NT2/D1 (cell line): ENCODE data around the gene SLC5A9.

Experiments
- SUZ12 ChIP-seq: IDR thresholded peaks from 2 replicates; pipeline ENCODE4 v1.6.1; 2011; ENCODE audit not compliant: insufficient read length, insufficient read depth; ENCODE audit errors: extremely low read depth
- YY1 ChIP-seq: IDR thresholded peaks from 2 replicates; pipeline ENCODE4 v1.6.1; 2011; ENCODE audit not compliant: insufficient read length, insufficient read depth
- ZNF274 ChIP-seq: IDR thresholded peaks from 2 replicates; pipeline ENCODE4 v1.6.1; 2011; ENCODE audit warnings: mild to moderate bottlenecking, low read depth, low read length

GRCh38 chr1:48245106-48245505 lies 22.6 kb downstream of the SLC5A9 start:
- TF ChIP-seq SUZ12 (no peak), ZNF274 (no peak), YY1 (no peak)
